ENCODE measurements around the gene B4GALT6.

- no peak for TF ChIP-seq CTCF (conservative IDR thresholded peaks at IDR 0.05; ENCODE audit: low read length)
- TF ChIP-seq EZH2phosphoT487 (IDR thresholded peaks at IDR 0.05; ENCODE audit: borderline replicate concordance), result no peak
Measured at GRCh38 chr18:31666055-31666454, 18.3 kb downstream of the B4GALT6 start.
